ENCODE data around the gene SYTL2.

Gene SYTL2

DNA sequence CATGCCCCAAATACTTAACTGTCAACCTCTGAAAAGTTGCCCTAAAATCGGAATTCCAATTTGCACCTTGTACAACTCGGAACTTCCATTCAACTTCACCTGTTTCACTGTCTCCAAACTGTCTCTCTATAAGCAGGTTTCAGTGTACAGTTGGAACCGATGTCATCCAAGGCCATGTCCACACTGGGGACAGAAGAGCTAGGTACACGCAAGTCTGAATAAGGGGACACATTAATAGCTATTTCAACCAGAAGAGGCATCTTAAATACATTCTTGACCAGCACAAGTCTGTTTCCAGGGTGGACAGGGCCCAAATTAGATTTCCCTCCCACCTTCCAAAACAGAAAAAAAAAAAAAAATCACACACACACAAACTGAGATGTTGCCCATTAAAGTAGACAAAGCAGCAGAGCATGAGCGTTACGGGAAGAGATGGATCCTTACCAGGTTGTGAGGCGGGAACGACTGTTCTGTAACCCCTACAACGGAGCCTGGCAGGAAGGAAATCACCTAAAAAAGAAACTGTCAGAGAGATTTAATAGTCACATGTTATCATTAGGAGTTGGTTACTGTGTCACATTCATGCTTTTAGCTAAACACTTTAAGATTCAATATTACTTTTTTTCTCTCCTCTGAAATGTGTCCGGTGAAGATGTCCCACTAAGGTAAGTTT is 147.7 kb downstream of the SYTL2 start:
- TF ChIP-seq, protein P1, sequence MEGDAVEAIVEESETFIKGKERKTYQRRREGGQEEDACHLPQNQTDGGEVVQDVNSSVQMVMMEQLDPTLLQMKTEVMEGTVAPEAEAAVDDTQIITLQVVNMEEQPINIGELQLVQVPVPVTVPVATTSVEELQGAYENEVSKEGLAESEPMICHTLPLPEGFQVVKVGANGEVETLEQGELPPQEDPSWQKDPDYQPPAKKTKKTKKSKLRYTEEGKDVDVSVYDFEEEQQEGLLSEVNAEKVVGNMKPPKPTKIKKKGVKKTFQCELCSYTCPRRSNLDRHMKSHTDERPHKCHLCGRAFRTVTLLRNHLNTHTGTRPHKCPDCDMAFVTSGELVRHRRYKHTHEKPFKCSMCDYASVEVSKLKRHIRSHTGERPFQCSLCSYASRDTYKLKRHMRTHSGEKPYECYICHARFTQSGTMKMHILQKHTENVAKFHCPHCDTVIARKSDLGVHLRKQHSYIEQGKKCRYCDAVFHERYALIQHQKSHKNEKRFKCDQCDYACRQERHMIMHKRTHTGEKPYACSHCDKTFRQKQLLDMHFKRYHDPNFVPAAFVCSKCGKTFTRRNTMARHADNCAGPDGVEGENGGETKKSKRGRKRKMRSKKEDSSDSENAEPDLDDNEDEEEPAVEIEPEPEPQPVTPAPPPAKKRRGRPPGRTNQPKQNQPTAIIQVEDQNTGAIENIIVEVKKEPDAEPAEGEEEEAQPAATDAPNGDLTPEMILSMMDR (IDR thresholded peaks at IDR 0.05), result no peak

DNA sequence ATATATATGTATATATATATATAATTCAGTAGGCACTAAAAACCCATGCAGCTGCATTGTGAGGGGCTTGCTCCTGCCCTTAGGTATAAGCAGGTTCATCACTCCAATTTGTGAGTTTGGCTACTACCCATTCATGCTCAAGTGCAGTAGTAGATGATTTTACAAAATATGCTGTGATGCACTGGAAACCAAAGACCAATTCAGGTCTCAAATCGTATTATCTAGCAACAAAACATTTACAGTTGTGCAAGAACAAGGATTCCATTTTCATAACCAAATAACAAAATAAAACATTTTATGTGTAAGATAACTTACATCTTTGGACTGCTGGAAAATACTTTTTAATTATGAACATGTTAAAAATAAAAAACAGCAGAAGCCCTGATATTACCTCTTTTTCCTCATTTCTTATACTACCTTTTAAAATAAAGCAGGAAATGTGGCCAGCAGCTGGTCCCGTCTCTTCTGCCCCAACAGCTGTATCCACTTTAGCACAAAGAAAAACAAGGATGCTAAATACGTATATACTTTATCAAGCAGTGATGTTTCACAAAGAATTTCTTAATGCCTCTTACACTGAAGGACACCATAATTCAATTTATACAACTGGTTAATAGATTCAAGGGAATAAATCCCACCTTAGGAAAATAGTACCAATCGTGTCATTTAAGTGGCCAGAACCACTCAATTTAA is 148.8 kb downstream of the SYTL2 start:
- TF ChIP-seq, protein P1 (IDR thresholded peaks at IDR 0.05), result no peak

DNA sequence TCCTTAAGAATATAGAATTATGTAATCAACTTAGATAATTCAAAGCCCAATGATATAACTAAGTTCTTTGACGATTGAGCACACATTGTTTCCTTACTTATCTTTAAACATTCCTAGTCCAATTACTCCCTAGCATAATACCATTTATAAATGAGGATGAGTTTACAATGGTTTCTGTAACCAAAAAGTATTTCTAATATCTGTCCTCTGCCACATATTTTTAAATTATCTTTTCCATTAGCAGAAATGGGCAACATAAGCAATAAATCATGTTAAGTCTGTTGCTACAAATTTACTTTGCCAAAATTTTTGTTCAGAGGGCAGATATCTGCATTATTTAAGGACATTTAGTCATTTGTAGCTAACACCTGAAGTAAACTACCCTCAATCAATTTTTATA is 152.8 kb downstream of the SYTL2 start:
- TF ChIP-seq, protein P1 (IDR thresholded peaks at IDR 0.05), result no peak

DNA sequence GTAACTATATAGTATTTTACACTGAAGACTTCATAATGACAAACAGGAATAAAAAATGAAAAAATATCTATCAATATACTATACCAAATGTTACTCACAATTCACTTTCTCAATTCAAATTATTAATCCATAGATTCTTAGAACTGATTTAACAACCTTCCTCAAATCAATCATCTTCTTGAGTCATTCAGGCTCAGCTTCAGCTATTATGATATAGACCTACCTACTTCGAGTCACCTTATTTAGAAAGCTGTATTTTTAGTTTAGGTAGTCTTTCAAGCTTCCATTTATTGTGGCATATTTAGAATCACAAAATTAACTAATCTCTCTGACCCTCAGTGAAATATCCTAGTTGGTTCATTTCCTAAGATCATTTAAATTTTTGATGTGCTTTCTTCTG is 154.2 kb downstream of the SYTL2 start:
- TF ChIP-seq, protein P1 (IDR thresholded peaks at IDR 0.05), result no peak

DNA sequence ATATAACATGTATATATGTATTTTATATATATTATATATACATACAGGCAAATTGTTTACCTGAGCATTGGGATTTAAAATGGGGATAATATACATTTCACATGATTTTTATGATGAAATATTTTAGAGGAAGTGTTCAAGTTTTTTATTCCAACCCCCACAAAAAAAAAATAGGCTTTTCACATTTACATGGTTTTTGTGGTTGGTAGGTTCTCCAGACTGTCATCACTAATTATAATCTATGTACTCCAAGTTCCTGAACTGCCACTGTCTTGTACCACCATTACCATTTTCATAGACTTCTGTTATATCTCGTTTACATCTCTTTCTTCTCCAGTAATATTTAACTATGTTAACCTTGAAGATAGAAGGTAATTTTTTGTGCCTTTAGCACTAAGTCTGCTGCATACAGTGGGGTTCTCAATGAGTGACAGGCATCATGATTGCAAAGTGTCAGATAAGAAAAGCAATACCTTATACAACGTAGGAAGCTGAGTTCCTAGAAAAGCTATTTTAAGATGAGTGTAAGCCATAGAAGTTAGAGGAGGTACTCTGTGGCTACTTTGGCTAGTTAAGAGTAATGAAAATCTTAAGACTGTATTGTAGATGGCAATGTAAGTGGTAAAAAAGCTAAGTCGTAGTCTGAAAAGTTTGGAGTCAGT is 158.0 kb downstream of the SYTL2 start:
- TF ChIP-seq, protein P1 (IDR thresholded peaks at IDR 0.05), result no peak

DNA sequence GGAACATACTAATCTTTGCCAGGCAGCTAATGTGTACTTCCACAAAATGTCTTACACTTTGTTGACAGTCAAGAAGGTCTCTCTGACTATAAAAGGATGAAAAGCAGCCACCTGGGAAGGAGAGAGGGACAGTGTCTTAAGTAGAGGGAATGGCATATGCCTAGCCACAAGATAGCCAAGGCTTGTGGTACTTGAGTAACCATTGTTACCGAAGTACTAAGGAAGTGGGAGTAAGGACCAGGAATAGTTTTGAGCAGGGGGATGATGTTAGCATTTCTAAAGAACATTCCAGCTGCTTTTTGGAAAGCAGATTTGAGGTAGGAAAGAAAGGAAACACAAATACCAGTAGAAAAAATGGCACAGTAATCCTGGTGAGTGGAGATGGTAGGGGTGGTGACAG is 159.8 kb downstream of the SYTL2 start:
- TF ChIP-seq, protein P1 (IDR thresholded peaks at IDR 0.05), result no peak

DNA sequence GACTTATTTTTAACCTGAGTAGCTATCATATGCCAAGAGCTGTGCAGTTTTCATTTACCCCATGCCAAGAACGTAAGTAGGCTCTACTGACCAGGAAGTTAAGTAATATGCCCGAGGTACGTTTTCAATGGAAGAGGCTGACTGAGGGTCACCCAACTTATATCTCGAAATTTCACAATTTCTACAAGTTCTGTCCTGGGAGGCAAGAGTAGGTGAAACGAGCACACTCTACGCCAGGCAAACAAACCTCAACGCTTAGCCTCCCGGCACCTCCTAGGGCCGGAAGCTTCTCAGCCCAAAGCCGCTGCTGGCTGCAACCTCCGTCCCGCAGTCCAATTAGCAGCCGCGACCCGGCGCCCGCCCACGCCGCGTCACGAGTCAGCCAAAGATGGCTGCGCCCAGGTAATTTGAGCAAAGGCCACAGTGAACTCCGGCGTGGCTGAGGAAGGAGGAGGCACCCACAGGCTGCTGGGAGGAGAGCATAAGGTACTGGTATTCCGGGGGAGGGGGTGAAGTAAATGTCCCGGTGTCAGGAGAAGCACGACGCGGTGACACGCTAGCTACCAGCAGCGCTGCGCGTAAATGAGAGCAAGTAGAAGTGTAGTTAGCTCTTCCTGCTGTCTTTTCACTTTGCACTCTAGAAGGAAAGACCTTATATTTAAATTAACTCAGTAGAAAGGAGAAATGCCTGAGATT is 163.2 kb downstream of the SYTL2 start, which contains the start of gene TMEM126A:
Gene TMEM126A, plus strand, starts transcription at position 364 of the 696 bp plus-strand sequence. CDS start 2,289 bp downstream, outside the sequence.
- TF ChIP-seq, protein P1 (IDR thresholded peaks at IDR 0.05), result no peak

Measured in LNCAP (cell line).